ENCODE data around the gene EXD3. TPM values are rescaled to one million over a fixed set of nuclear protein-coding genes. Genes with fewer than 3 reads are reported as not detected.

EXD3 gene
- total RNA-seq, 1 experiment from 2014 or later: 1.4 TPM

DNA sequence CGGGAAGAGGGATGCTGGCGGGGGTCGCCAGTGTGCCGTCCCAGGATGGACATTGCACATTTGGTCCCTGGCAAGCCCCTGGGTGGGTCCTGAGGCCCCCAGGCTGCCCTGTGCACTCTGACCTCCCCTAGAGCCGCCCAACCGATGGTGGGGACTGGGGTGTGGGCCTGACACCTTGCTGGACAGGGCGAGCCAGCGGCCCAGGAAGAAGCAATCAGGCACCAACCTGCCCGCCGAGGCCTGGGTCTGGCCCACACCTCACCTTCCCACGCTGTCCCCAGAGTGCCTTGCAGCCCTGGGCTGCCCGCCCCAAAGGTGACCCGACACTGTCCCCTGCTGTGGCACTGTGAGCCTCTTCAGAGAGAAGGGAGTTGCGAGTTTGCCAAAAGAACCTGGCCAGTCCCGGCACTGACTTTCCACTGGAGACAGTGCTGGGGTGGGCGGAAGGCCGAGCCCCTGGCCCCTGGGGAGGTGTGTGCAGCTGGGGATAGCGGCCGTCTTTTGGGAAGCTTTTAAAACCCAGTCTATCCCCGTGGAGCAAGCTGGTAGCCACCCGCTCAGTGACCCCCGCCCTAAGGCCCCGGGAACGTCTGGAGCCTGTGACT lies 108.9 kb downstream of the EXD3 start:
- DNase-seq (ENCODE audit: low read depth, low spot score): no peak
- in situ Hi-C loops (cut with HindIII; ENCODE audit: low pct_unique_long_range_greater_than_20kb, low sequenced_read_pairs): no loop called here

GRCh38 chr9:137313326-137313936 lies 109.5 kb downstream of the EXD3 start:
- in situ Hi-C loops (cut with HindIII; ENCODE audit: low pct_unique_long_range_greater_than_20kb, low sequenced_read_pairs): no loop called here

GRCh38 chr9:137312852-137313325 lies 110.1 kb downstream of the EXD3 start:
- DNase-seq (ENCODE audit: low read depth, low spot score): no peak
- in situ Hi-C loops (cut with HindIII; ENCODE audit: low pct_unique_long_range_greater_than_20kb, low sequenced_read_pairs): no loop called here

More at GRCh38 chr9:137313326-137313936, 109.5 kb downstream of the EXD3 start:
- no peak for DNase-seq (ENCODE audit: low read depth, low spot score)

DNA sequence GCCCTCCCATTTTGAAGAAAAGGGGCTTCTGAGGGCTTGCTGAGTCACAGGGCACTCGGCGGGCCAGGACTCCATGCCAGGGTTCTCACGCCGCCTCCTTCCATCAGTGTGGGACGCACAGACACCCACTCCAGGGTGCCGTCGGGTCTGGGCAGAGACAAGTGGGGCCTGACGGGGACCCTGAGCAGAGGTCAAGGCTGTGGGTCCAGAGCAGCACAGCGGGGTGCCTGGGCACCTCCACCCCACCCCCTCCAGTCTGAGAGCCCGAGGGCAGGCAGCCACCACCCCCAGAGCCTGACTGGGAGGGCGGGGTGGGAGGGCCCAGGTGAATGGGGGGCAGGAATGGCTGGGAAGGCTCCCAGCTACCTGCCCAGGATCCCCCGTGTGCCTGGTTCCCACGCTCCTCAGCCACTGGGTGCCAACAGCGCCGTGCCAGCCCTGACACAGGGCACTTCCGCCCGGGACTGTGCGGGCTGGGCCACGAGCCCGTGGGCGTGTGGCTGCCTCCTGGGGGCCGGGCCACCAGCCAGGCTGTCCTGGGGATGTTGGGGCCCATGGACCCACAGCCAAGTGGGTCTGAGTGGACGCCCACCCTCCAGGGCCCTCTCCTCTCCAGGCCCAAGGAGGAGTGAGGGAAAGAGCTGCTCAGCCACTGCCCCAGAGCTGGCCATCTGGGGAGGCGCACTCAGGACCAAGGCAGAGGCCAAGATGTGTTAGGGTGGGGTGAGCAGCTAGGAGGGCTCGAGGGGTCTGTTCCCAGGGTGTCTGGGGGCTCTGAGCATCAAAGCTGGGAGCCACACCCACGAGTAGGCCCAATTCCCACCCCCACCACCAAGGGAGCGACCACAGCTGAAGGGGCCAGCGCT lies 110.7 kb downstream of the EXD3 start:
- in situ Hi-C loops (cut with HindIII; ENCODE audit: low pct_unique_long_range_greater_than_20kb, low sequenced_read_pairs): no loop called here
- no peak for DNase-seq (ENCODE audit: low read depth, low spot score)

GRCh38 chr9:137311171-137311985 lies 111.6 kb downstream of the EXD3 start:
- in situ Hi-C loops (cut with HindIII; ENCODE audit: low pct_unique_long_range_greater_than_20kb, low sequenced_read_pairs): no loop called here
- no peak for DNase-seq (ENCODE audit: low read depth, low spot score)

GRCh38 chr9:137310189-137311052 lies 112.5 kb downstream of the EXD3 start:
- in situ Hi-C loops (cut with HindIII; ENCODE audit: low pct_unique_long_range_greater_than_20kb, low sequenced_read_pairs): no loop called here
- DNase-seq (ENCODE audit: low read depth, low spot score): no peak

- in situ Hi-C loops (cut with HindIII; ENCODE audit: low pct_unique_long_range_greater_than_20kb, low sequenced_read_pairs): no loop called here
- DNase-seq (ENCODE audit: low read depth, low spot score): no peak
Measured at GRCh38 chr9:137309368-137310188, 113.4 kb downstream of the EXD3 start.

- in situ Hi-C loops (cut with HindIII; ENCODE audit: low pct_unique_long_range_greater_than_20kb, low sequenced_read_pairs): no loop called here
- DNase-seq (ENCODE audit: low read depth, low spot score): no peak
Measured at GRCh38 chr9:137308057-137308619, 114.8 kb downstream of the EXD3 start.

- DNase-seq (ENCODE audit: low read depth, low spot score): no peak
- in situ Hi-C loops (cut with HindIII; ENCODE audit: low pct_unique_long_range_greater_than_20kb, low sequenced_read_pairs): no loop called here
Measured at GRCh38 chr9:137307255-137308056, 115.5 kb downstream of the EXD3 start.

GRCh38 chr9:137306850-137307254 lies 116.1 kb downstream of the EXD3 start:
- no peak for DNase-seq (ENCODE audit: low read depth, low spot score)
- in situ Hi-C loops (cut with HindIII; ENCODE audit: low pct_unique_long_range_greater_than_20kb, low sequenced_read_pairs): no loop called here

- DNase-seq (ENCODE audit: low read depth, low spot score): no peak
- in situ Hi-C loops (cut with HindIII; ENCODE audit: low pct_unique_long_range_greater_than_20kb, low sequenced_read_pairs): no loop called here
Measured at GRCh38 chr9:137306066-137306849, 116.7 kb downstream of the EXD3 start.

- DNase-seq (ENCODE audit: low read depth, low spot score): no peak
- in situ Hi-C loops (cut with HindIII; ENCODE audit: low pct_unique_long_range_greater_than_20kb, low sequenced_read_pairs): no loop called here
Measured at GRCh38 chr9:137305798-137306065, 117.2 kb downstream of the EXD3 start.

GRCh38 chr9:137305060-137305797 lies 117.7 kb downstream of the EXD3 start:
- DNase-seq (ENCODE audit: low read depth, low spot score): no peak
- in situ Hi-C loops (cut with HindIII; ENCODE audit: low pct_unique_long_range_greater_than_20kb, low sequenced_read_pairs): no loop called here

DNA sequence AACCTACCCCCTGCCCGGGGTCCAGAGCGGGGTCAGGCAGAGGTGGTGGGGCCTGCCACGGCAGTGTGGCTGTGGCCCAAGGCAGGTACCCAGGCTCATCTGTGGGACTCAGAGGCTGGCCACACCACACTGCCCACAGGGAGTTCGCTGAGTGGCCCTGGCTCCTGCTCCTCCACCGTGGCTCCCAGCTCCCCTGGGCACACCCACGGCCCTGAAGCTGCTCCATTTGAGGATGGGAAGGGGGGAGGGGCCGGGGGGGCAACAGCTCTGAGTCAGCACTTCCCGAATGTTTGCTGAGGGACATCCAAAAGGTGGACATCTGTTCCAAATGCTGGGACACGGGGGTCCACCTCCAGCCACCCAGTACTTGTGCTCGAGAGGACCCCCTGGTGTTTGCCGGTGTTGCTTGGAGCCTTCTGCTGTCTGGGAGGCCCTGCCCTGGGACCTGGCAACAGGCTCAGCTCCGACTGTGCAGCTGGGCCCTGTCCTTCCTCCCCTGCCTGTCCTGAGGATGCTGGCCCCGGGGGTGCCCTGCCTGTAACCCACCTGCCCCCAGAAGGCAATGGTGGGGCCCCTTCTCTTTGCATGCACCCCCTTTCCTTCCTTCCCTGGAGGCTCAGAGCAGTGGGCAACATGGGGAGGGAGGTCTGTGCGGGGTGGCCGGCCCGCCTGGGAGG lies 118.4 kb downstream of the EXD3 start:
- in situ Hi-C loops (cut with HindIII; ENCODE audit: low pct_unique_long_range_greater_than_20kb, low sequenced_read_pairs): no loop called here
- DNase-seq (ENCODE audit: low read depth, low spot score): no peak
